Activated T-cell treated with anti-CD3 and anti-CD28 coated beads, Interleukin-2, amount 50 U/mL, for 4 hours (primary cell): ENCODE measurements around the gene FHIT. TPM values are rescaled to one million over a fixed set of nuclear protein-coding genes. Genes with fewer than 3 reads are reported as not detected.
"Not testable (repeated sequence)": the region's sequence is repeated elsewhere in the genome, so short reads cannot be mapped to it uniquely, and the experiment has no call there.

Experiments used
- ATAC-seq, 2 donors: fragments of 200-7000 bp; cut with Tn5 transposase; one replicate each; pipeline ENCODE4 v1.10.0; 2021
- DNase-seq: peaks from one replicate; pipeline ENCODE4 v3.0.0-alpha.2; 2020
- H3K27me3 Mint-ChIP-seq: one replicate; pipeline ENCODE4 v1.8.0; 2021; ENCODE audit warnings: low read depth, mixed read lengths
- H3K36me3 Mint-ChIP-seq: one replicate; pipeline ENCODE4 v1.8.0; 2022; ENCODE audit warnings: mixed read lengths; ENCODE audit not compliant: insufficient read depth
- H3K4me1 Mint-ChIP-seq: one replicate; pipeline ENCODE4 v1.8.0; 2021; ENCODE audit warnings: low read depth, mixed read lengths
- H3K4me3 Mint-ChIP-seq: one replicate; pipeline ENCODE4 v1.8.0; 2021; ENCODE audit warnings: mild to moderate bottlenecking, moderate library complexity, mixed read lengths
- H3K9me3 Mint-ChIP-seq: one replicate; pipeline ENCODE4 v1.8.0; 2021; ENCODE audit warnings: mixed read lengths
- total RNA-seq, 3 donors: library from RNA; stranded (reverse); gene quantifications; one replicate each; pipeline ENCODE4 v1.2.1, GENCODE V29; 2021

FHIT gene
- total RNA-seq, 3 donors from 2014 or later = 0.66 to 5.5 (median 2.4) TPM

DNA sequence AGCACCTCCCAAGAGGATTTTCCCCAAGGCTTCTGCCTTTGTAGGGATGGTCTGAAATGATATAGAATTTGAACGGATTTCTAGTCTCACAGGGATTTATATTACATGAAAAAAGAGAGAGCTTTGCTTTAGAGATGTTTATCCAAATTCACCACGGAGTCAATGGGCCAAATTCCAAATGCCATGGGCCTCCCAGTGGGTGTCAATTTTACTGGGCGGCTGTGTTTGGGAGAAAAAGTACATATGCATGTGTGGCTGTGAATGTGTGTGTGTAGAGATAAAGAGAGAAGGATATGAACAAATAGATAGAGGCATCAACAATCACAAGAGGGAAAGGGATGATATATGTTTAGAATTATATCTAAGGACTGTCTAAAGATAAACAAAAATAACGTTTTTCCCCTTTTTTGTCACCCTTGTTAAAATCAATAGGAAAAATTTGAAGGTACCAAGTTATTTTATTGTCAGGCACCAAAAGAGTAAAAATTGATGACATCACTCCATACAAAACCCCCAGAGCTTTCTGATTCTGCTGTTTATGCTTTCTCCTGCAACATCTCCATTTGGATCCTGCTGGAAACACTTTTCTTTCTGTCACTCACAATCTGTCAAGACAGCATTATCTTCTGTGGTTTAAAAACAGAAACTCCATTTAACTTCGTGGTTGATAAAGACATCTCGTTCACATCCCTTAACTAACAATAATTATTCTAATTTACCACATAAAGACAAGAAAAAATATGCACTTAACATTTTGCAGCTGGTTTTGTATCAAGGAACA lies 160.7 kb downstream of the FHIT start:
- no peaks in the 10 kb centered on the region for H3K27me3 Mint-ChIP-seq
- ATAC-seq = no peak
- H3K4me3 Mint-ChIP-seq = no peak overlapping the region
- H3K4me1 Mint-ChIP-seq = no peaks in the 10 kb centered on the region
- no peaks in the 10 kb centered on the region for H3K36me3 Mint-ChIP-seq
- no peaks in the 10 kb centered on the region for H3K9me3 Mint-ChIP-seq
- DNase-seq = no peak

DNA sequence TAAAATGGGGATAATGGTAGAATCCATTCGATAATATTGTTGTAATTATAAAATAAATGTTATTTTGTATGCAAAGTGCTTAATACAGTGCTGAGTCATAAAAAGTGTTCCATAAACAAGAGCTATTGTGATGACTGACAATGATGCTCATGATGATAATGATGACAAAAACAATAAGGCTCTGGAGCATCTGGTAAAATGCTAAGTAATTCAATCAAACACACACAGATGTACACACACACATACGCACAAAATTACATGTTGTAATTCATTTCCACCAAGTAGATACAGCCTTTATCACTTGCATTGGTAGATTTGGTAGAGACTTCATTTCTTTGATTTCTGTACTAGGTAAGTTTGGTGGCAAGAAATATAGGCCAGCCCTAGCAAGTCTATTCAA lies 163.8 kb downstream of the FHIT start:
- H3K4me1 Mint-ChIP-seq = no peaks in the 10 kb centered on the region
- ATAC-seq (no peak), DNase-seq (no peak)
- H3K36me3 Mint-ChIP-seq = no peaks in the 10 kb centered on the region
- no peaks in the 10 kb centered on the region for H3K27me3 Mint-ChIP-seq
- peaks cover 6% of the 10 kb centered on the region for H3K9me3 Mint-ChIP-seq
- no peak overlapping the region for H3K4me3 Mint-ChIP-seq

DNA sequence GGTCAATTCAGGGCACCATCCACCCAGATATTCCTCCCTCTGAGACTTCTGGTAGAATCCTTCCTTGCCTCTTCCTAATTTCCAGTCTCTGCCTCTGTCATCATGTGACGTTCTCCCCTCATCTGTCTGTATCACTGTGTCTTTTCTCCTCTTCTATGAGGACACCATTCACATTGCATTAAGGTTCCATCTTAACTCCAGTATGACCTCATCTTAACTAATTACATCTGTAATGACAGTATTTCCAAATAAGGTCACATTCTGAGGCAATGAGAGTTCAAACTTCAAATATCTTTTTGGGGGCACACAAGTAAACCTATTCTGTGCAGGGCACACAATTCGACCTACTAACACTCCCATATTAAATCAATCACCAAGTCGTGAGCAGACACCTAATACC lies 169.7 kb downstream of the FHIT start:
- Mint-ChIP-seq H3K9me3 (peaks cover 9% of the 10 kb centered on the region), H3K4me1 (no peaks in the 10 kb centered on the region), H3K4me3 (no peak overlapping the region), H3K27me3 (no peaks in the 10 kb centered on the region), H3K36me3 (no peaks in the 10 kb centered on the region)
- no peak for DNase-seq
- no peak for ATAC-seq

- no peak for ATAC-seq
- H3K36me3 Mint-ChIP-seq = no peaks in the 10 kb centered on the region
- H3K4me3 Mint-ChIP-seq = no peak overlapping the region
- peaks cover 9% of the 10 kb centered on the region for H3K9me3 Mint-ChIP-seq
- DNase-seq = no peak
- no peaks in the 10 kb centered on the region for H3K4me1 Mint-ChIP-seq
- H3K27me3 Mint-ChIP-seq = no peaks in the 10 kb centered on the region
Measured at GRCh38 chr3:61080737-61081445, 170.4 kb downstream of the FHIT start.

GRCh38 chr3:61078048-61078752 lies 173.1 kb downstream of the FHIT start:
- Mint-ChIP-seq H3K9me3 (peaks cover 4% of the 10 kb centered on the region), H3K4me3 (no peak overlapping the region), H3K27me3 (no peaks in the 10 kb centered on the region), H3K4me1 (no peaks in the 10 kb centered on the region), H3K36me3 (no peaks in the 10 kb centered on the region)
- no peak for DNase-seq
- ATAC-seq = no peak

DNA sequence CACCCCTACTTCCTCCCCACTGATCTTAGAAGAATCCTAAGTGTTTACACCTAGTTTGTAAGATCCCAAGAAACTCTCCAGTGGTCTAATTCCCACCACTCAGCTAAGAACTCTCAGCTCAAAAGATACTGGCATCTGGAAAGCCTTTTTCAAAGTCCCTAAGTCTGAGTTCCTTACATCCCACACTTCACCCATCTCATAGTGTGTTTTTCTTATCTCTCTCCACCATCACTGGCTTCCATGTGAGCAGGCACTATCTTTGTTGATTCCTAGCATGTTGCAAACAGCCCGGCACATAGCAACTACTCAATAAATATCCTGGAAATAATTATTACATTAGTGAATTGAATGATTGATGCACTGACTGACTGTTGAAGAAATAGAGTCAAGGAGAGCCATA lies 173.7 kb downstream of the FHIT start:
- Mint-ChIP-seq H3K36me3 (no peaks in the 10 kb centered on the region), H3K27me3 (no peaks in the 10 kb centered on the region), H3K4me1 (no peaks in the 10 kb centered on the region), H3K9me3 (peaks cover 4% of the 10 kb centered on the region), H3K4me3 (no peak overlapping the region)
- ATAC-seq (no peak), DNase-seq (no peak)

DNA sequence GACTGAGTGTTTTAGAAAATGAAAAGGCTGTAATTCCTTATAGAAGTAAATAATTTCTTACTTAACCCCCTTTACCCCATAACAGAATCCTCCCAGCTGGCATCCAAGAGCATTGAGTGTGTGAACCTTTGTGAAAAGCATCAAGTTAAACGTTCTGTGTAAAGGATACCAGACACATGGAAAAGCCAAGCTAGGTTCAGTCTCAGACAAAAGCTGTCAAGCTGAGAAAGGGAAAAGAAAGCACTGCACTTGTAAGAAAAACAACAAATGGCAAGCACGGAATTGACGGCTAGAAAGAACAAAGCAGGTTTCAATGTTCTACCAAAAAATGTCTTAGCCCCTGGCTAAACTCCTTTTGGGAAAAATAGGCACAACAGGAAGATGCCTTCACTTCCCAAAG lies 176.5 kb downstream of the FHIT start:
- Mint-ChIP-seq H3K4me3 (no peak overlapping the region), H3K27me3 (no peaks in the 10 kb centered on the region), H3K36me3 (no peaks in the 10 kb centered on the region), H3K4me1 (no peaks in the 10 kb centered on the region), H3K9me3 (no peaks in the 10 kb centered on the region)
- DNase-seq = no peak
- no peak for ATAC-seq

GRCh38 chr3:61073566-61074165 lies 177.6 kb downstream of the FHIT start:
- DNase-seq = no peak
- no peak overlapping the region for H3K4me3 Mint-ChIP-seq
- no peak for ATAC-seq
- no peaks in the 10 kb centered on the region for H3K4me1 Mint-ChIP-seq
- peaks cover 3% of the 10 kb centered on the region for H3K9me3 Mint-ChIP-seq
- no peaks in the 10 kb centered on the region for H3K27me3 Mint-ChIP-seq
- no peaks in the 10 kb centered on the region for H3K36me3 Mint-ChIP-seq

DNA sequence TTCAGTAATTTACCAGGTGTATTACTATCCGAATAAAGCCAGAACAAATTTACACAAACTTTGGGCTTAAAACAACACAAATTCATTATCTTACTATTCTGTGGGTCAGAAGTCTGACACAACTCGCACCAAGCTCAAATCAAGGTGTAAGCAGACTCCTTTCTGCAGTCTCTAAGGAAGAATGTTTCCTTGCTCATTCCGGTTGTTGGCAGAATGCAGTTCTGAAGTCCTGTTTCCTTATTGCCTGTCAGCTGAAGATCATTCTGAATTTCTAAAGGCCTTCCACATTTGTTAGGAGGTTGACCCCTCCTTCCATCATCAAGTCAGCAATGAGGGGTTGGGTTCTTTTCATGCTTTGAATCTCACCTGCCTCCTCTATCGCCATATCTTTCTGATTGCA lies 183.2 kb downstream of the FHIT start:
- no peak for ATAC-seq
- peaks cover 3% of the 10 kb centered on the region for H3K9me3 Mint-ChIP-seq

GRCh38 chr3:61066800-61067199 lies 184.5 kb downstream of the FHIT start:
- H3K36me3 Mint-ChIP-seq = no peaks in the 10 kb centered on the region
- H3K9me3 Mint-ChIP-seq = peaks cover 3% of the 10 kb centered on the region
- no peak for DNase-seq
- H3K27me3 Mint-ChIP-seq = no peaks in the 10 kb centered on the region
- H3K4me3 Mint-ChIP-seq = no peak overlapping the region
- no peak for ATAC-seq
- no peaks in the 10 kb centered on the region for H3K4me1 Mint-ChIP-seq

More for the DNA sequence above, 183.2 kb downstream of the FHIT start:
- Mint-ChIP-seq H3K36me3 (no peaks in the 10 kb centered on the region), H3K4me1 (no peaks in the 10 kb centered on the region), H3K27me3 (no peaks in the 10 kb centered on the region), H3K4me3 (no peak overlapping the region)
- DNase-seq = no peak

DNA sequence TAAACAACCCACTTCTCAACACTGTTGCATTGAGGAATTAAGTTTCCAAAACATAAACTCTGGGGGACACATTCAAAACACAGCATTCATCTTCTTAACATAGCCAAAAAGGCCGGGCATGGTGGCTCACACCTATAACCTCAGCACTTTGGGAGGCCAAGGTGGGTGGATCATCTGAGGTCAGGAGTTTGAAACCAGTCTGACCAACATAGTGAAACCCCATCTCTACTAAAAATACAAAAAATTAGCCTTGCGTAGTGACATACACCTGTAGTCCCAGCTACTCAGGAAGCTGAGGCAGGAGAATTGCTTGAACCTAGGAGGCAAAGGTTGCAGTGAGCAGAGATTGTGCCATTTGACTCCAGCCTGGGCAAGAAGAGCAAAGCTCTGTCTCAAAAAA lies 185.0 kb downstream of the FHIT start:
- H3K4me3 Mint-ChIP-seq, ATAC-seq: not testable (repeated sequence)

DNA sequence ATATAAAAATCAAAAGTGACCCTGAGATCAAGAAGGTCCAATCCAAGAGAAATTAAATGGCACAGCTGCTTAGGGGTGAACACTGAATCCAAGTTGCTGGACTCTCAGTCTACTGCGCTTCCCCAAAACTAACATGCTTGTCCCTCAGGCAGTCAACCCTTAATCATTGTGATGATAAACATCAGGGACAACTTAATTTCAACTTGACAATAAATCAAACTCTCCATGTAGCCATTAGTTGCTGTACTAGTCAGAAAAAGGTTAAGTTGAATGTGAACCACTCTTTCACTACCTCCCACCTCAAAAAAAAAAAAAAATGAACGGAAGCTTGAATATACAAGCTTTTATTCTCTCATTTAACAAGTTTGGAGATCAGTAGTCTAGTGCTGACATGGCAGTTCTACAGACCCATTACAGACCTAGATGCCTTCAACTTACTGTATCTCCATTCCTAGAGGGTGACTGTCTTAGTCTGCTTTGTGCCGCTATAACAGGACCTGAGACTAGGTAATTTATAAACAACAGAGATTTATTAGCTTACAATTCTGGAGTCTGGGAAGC lies 185.7 kb downstream of the FHIT start:
- Mint-ChIP-seq H3K27me3 (no peaks in the 10 kb centered on the region), H3K4me1 (no peaks in the 10 kb centered on the region), H3K4me3 (no peak overlapping the region), H3K36me3 (no peaks in the 10 kb centered on the region), H3K9me3 (peaks cover 3% of the 10 kb centered on the region)
- no peak for DNase-seq
- ATAC-seq = no peak

More for the DNA sequence above, 185.0 kb downstream of the FHIT start:
- H3K36me3 Mint-ChIP-seq, H3K27me3 Mint-ChIP-seq, H3K4me1 Mint-ChIP-seq, DNase-seq, H3K9me3 Mint-ChIP-seq: not testable (repeated sequence)

GRCh38 chr3:61061092-61061723 lies 190.0 kb downstream of the FHIT start:
- no peak overlapping the region for H3K4me3 Mint-ChIP-seq
- no peaks in the 10 kb centered on the region for H3K9me3 Mint-ChIP-seq
- no peak for DNase-seq
- no peaks in the 10 kb centered on the region for H3K4me1 Mint-ChIP-seq
- H3K36me3 Mint-ChIP-seq = no peaks in the 10 kb centered on the region
- H3K27me3 Mint-ChIP-seq = no peaks in the 10 kb centered on the region
- no peak for ATAC-seq

DNA sequence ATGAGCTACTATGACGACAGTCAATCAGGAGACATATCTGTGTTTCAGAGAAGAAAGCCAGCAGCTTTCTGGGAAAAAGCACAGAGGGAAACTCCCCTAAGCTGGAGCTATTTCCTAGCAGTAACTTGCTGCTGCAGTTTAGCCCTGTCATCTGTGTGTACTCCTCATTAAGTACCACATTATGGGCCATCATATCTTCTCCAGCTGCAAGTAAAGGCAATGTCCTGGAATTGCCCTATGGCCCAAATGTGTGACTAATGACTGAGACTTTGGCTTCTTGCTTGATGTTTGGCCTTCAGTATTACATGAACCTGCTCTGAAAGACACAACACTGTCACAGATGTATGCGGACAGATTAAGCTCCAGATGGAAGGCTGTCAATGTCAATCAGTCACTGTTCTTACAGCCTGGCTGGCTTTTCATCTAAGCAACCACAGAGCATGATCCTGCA lies 190.8 kb downstream of the FHIT start:
- ATAC-seq (no peak), DNase-seq (no peak)
- Mint-ChIP-seq H3K27me3 (no peaks in the 10 kb centered on the region), H3K9me3 (no peaks in the 10 kb centered on the region), H3K36me3 (no peaks in the 10 kb centered on the region), H3K4me1 (no peaks in the 10 kb centered on the region), H3K4me3 (no peak overlapping the region)
